ENCODE measurements around the gene NCKAP1.
"Not testable (repeated sequence)": the region's sequence is repeated elsewhere in the genome, so short reads cannot be mapped to it uniquely, and the experiment has no call there.

DNA sequence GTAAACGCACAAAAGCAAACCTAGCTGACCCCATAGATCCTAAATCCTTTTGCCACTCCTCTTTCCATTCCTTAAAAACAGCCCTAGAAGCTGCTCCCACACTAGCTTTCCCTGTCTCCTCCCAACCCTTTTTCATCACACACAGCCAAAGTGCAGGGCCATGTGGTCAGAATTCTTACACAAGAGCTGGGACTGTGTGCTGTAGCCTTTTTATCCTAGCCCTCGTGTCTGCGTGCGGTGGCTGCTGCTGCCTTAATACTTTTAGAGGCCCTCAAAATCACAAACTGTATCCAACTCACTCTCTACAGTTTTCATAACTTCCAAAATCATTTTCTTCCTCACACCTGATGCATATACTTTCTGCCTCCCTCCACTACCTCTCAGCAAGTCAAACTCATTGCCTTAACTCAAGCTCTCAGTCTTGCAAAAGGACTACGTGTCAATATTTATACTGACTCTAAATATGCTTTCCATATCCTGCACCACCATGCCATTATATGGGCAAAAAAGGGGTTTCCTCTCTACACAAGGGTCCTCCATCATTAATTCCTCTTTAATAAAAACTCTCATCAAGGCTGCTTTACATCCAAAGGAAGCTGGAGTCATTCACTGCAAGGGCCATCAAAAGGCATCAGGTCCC, 9.3 kb upstream of the NCKAP1 start:
- not testable (repeated sequence) for TF ChIP-seq JUN (IDR thresholded peaks at IDR 0.05; ENCODE audit: borderline replicate concordance, insufficient read depth, insufficient read length, low read depth); POLR2AphosphoS5 (IDR thresholded peaks at IDR 0.05; ENCODE audit: insufficient read depth, low read depth, low read length); POLR2A (IDR thresholded peaks at IDR 0.05; ENCODE audit: low read depth, low read length)
- TF ChIP-seq, protein P1, sequence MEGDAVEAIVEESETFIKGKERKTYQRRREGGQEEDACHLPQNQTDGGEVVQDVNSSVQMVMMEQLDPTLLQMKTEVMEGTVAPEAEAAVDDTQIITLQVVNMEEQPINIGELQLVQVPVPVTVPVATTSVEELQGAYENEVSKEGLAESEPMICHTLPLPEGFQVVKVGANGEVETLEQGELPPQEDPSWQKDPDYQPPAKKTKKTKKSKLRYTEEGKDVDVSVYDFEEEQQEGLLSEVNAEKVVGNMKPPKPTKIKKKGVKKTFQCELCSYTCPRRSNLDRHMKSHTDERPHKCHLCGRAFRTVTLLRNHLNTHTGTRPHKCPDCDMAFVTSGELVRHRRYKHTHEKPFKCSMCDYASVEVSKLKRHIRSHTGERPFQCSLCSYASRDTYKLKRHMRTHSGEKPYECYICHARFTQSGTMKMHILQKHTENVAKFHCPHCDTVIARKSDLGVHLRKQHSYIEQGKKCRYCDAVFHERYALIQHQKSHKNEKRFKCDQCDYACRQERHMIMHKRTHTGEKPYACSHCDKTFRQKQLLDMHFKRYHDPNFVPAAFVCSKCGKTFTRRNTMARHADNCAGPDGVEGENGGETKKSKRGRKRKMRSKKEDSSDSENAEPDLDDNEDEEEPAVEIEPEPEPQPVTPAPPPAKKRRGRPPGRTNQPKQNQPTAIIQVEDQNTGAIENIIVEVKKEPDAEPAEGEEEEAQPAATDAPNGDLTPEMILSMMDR (IDR thresholded peaks at IDR 0.05; ENCODE audit: extremely low read depth in 1 of 2, insufficient read depth in 1 of 2, low read depth in 1 of 2, low read length in 2 of 2), result not testable (repeated sequence)

All from endothelial cell of umbilical vein (primary cell).